Sigmoid colon (tissue), 3 donors: ENCODE data around the gene EPAS1.

Source experiments
- POLR2A ChIP-seq, 2 donors: fragments of 450-650 bp; IDR thresholded peaks; one replicate each; pipeline ENCODE4 v1.6.1; 2016; ENCODE audit warnings: antibody characterized with exemption in 2 of 2, mild to moderate bottlenecking in 2 of 2, moderate library complexity in 2 of 2
- TF ChIP-seq, protein P1 (sequence below), 4 experiments: fragments of 450-650 bp in 3 of 4; fragments of 200-600 bp in 1 of 4; IDR thresholded peaks; one replicate each; pipeline ENCODE4 v1.5.1; 2016 to 2019; ENCODE audit warnings: antibody characterized with exemption in 4 of 4, mild to moderate bottlenecking in 3 of 4, moderate library complexity in 2 of 4

GRCh38 chr2:46270384-46270783, 26.8 kb upstream of the EPAS1 start:
- TF ChIP-seq POLR2A (IDR thresholded peaks at IDR 0.05) = no peak
- TF ChIP-seq, protein P1, sequence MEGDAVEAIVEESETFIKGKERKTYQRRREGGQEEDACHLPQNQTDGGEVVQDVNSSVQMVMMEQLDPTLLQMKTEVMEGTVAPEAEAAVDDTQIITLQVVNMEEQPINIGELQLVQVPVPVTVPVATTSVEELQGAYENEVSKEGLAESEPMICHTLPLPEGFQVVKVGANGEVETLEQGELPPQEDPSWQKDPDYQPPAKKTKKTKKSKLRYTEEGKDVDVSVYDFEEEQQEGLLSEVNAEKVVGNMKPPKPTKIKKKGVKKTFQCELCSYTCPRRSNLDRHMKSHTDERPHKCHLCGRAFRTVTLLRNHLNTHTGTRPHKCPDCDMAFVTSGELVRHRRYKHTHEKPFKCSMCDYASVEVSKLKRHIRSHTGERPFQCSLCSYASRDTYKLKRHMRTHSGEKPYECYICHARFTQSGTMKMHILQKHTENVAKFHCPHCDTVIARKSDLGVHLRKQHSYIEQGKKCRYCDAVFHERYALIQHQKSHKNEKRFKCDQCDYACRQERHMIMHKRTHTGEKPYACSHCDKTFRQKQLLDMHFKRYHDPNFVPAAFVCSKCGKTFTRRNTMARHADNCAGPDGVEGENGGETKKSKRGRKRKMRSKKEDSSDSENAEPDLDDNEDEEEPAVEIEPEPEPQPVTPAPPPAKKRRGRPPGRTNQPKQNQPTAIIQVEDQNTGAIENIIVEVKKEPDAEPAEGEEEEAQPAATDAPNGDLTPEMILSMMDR (IDR thresholded peaks at IDR 0.05) = no peak
